Measurements from ENCODE around the gene PCARE.
A peak's percentile ranks its signal among the peaks of the same experiment; 100 is the strongest.

The PCARE gene

DNA sequence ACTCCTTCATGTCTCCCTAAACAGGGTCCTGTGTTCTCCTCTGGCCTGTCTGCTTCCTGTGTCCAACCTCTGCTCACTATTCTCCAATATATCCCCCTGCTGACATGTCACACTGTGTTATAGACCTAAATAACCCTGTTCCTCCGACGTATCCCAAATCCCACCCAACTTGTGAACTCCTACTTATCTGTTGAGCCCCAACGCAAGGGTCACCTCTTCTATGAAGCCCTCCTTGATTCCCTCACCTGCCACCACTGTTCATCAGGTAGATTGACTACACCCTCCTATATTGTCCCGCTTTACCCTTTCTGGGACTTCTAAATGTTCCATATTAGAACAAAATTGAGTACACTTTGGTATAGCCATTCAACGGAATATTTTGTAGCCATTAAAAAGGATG lies 42.1 kb downstream of the PCARE start:
- no peak for DNase-seq

DNA sequence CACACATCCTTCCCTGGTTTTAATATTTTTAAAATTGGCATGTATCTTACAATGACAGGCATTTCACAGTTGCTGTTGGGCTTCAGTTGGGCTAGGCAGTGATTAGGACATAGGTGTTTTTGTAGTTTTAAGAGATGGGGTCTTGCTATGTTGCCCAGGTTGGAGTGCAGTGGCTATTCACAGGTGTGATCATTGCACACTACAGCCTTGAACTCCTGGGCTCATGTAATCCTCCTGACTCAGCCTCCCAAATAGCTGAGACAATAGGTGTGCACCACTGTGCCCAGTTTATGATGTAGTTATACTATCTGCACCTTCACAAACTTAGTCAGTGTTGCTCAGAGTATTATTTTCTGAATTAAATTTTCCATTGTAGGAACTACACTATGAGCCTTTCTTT lies 43.3 kb downstream of the PCARE start:
- no peak for DNase-seq

DNA sequence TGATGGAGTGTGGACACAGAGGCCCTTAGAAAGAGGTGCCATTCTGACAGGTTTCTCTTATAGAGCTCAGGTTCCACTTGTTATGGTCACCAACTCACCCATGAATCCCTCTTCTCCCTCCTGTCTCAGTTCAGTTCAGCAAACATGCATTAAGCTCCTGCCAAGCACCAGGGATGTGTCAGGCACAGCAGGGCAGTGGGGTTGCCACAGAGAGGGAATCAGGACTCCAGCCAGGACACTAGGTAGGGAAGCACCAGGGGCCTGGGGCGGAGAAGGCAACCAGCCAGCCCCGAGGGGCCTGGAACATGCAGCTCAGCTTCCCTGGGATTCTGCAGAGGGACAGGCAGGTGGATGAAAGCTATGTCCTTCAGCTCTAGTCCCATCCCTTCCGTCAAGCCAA lies 48.6 kb downstream of the PCARE start:
- no peak for DNase-seq

DNA sequence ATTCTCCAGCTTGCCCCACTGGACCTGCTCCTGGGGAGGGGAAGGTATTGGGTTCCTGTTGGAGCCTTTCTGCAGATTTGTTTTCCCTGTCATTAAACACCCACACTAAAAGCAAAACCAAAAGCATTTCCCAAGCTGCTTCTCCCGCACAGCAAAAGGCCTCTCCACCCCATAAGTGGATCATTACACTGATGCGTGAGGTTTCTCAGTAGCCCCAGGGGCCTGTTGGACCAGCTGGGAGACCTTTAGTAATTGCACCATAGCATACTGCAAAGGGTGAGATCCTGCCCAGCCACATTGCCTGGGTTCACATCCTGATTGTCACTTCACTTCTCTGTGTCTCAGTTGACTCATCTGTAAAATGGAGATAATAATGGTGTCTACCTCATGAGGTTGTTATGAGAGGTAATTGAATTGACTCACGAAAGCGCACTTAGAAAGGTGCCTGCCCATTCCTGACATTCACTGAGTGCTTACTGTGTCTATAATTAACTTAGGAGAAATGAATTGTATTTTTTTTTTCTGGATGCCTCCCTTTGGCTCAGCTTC lies 49.4 kb downstream of the PCARE start:
- DNase-seq: no peak

DNA sequence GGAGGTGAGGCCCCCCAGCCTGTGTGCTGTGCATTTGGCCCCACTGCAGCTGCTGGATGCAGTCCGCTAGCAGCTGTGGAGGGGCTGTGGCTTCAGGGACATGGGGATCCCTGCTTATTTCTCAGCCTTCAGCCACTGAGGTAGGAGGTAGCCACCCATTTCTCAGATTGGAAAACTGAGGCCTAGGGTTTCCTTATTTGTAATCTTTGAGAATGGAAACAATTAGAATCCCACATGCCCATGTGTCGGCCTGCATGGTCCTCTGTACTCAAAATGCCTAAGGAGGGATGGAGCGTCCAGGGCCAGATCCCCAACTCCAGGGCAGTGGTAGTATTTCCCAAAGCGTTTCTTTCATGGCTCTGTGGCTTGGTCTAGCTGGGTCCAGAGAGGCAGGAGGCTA lies 51.1 kb downstream of the PCARE start:
- no peak for DNase-seq

DNA sequence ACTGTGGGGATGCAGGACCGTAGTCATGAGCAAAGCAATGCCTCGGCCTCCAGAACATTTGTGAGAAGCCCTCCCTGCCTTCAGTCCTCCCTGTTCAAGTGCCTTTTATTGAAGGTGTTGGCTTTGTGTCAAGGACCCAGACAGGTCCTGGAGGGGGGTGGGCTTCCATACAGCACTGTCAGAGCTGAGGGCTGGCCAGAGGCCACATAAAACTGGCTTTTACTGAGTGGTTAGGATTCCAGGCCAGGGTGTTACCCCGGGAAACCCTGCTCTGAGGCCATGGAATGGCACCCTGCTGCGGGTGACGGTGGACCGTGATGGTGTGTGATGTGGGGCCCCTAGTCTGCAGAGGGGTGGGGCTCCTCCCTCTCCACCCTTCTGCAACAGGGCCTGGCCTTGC lies 51.6 kb downstream of the PCARE start:
- no peak for DNase-seq

DNA sequence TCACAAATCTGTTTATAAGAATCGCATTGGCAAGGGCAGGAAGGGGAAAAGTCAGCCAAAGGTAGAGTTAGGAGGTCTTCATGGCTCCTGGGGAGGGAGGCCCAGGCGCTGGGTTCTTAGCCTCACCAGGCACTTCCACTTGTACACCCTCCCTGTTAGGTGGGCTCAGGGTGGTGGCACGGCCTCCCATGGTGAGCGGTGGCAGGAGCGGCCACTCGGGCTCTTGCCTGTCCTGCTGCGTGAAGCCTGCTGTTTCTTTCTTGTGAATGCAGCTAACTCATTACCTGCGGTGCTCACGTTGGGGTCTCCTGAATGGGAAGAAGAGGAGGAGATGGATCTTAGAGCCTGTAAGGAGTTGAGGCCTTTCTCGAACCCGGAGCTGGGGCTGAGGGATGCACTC lies 52.4 kb downstream of the PCARE start:
- no peak for DNase-seq

DNA sequence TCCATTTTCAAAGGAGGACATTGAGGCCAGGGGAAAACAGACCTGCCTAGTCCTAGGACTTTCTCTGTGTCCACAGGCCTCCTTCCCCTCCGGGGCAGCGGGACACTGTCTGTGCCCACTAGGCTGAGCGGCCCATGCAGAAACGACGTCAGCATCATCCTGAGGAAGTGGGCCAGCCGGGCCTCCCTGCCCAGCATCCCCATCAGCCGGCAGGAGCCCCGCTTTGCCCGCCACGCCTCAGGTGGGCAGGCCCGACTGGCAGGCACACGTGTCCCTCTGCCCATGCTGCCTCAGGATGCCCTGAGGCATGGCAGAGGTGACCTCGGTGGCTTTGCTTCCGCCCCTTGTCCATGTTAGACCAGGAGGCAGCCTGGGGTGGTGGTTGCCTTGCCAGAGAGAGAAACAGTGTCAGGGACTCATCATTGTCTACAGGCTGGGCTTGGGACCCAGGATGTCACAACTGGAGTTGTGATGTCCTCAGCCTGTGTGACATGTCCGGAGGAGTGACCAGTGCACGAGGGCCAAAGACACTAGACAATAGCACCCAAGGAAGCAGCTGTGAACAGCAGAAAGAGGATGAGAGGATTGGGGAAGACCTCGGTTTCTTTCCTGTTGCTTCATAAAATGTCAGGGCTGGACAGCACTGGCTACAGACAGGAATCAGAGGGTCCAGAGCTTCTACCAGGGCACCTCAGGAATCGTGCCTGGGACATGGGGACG lies 56.4 kb downstream of the PCARE start:
- DNase-seq: no peak

DNA sequence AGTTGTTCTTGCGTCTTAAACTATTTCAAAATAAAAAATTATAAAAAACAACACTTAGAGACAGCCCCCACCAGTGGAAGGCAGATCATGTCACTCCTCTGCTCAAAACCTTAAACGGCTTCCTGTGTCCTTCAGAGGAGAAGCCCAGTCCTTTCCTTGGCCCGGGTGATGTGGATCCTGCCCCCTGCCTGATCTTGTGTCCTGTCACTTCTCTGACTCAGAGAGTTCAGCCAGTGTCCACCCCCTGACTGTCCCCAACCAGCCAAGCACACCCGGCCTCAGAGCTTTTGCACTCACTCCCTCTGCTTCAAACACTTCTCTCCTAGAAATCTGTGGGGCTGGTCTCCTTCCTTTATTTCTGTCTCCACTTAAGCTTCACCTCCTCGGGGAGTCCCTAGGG lies 57.8 kb downstream of the PCARE start:
- DNase-seq: no peak

DNA sequence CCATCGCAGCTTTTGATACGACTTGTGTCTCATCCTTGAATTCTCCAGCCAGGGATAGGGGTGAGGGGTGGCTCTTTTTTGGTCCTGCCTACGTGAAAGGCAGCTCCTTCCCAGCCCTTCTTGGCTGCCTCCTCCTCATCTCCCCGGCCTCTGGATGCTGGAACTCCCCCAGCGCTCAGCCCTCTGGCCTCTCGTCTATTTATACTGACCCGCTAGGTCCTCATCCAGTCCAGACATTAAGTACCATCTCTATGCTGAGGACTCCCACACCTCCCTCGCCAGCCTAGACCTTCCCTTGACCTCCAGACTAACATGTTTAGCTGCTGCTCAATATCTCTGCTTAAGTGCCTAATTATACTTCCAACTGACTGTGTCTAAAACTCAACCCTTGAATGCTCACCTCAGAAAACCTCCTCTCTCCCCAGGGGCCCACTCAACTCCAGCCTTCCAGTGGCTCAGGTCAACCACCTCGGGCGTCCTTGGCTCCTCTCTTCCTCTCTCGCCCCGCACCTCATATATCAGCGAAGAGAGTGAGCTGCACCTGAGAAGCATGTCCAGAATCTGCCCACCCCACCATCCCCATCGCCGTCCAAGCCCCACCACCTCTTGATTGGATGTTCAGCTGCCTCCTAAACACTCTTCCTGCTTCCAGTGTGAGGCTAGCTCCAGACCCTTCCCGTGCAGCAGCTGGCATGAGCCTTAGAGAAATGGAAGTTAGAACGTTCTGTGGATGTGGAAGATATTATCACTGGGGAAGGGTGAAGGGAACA lies 58.4 kb downstream of the PCARE start:
- no peak for DNase-seq

DNA sequence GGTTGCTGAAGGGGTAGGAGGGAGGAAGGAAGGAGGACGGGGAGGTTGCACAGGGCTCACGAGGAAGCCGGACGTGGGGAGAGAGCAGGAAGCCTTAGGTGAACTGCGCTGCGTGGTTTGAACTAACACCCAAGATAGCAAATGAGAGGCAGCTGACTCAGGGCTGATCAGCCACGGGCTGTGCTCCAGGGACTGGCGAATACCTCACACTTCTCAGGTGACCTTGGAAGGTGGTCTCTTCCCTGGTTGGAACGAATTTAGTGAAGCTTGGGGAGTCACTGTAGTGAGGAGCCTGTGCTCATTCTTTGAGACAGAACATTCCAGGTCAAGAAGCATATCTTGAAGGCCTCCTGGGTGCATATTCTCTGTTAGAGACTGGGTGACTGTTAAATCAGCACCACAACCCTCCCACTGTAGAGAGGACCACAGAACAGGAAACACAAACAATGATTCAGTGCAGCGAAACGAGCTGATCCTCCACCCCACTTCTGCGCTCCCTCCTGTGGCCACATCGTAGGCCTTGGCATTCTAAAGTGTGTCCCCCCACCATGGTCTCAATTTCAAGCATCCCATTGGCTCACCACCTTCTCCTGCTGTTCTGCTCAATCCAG lies 59.4 kb downstream of the PCARE start:
- peak; percentile 76 for DNase-seq

DNA sequence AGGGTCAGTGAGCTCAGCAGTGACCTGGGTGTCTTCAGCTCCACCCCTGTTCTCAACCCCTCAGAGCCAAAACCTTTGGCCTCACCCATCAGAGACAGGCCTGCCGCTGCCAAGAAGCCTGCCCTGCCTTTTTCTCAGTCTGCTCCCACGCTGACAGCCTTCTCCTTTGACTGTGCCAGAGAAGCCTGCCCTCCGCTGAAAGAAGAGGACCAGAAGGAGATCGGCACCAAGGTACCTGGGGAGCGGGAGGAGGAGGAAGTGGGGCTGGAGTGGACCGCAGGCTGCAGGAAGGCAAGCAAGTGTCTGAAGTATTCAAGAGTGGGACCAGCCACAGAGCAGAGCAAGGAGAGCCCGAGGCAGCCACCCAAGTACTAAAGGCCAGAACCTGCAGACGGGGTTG lies 60.0 kb downstream of the PCARE start:
- no peak for DNase-seq

DNA sequence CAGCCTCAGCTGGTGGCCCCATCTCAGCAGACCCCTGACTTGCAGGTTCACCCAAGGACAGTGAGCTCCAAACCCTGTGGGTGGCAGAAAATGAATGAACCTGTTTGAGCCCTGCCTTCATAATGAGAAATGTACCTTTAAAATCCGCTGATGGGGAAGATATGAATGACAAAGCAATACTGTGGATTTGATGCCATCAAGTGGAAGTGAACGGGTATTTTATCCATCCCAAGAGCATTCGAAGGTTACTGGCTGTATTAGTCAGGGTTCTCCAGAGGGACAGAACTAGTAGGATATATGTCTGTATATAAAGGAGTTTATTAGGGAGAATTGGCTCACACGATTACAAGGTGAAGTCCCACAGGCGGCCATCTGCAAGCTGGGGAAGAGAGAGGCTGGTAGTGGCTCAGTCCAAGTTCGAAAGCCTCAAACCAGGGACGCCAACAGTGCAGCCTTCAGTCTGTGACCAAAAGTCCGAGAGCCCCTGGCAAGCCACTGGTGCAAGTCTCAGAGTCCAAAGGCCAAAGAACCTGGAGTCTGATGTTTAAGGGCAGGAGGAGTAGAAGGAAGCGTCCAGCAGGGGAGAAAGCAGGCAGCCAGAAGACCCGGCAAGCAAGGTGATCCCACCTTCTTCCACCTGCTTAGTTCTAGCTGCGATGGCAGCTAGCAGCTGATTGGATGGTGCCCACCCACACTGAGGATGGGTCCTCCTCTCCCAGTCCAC lies 61.1 kb downstream of the PCARE start:
- peak; percentile 53 for DNase-seq

DNA sequence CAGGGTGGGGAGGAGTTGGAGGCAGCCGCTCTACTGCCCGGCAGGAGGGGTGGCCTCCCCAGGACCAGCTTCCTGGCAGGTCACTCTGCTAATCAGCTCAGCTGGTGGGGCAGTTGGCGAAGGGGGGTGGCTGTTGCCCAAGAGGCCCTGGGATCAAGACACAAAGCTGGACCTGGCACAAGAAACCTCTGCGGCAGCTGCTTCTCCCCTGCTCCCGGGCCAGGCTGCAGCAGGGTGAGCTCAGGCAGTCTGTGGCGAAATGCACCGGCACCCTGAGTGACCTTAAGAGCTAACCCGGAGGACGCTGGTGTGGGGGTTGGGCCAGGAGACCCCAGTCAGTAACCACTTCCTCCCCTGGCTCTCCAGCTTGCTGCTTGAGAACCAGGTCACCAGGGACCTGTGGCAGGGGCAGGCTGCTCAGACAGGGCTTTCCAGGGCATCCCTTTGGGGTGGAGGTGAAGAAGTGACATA lies 62.1 kb downstream of the PCARE start:
- peak; percentile 66 for DNase-seq

Measured in hematopoietic multipotent progenitor cell treated with erythropoietin and hydrocortisone succinate and interleukin-3 and kit ligand, for 4 days (in vitro differentiated cells).